Medulla oblongata (tissue), 1 donor: ENCODE data around the gene TPP2.

Experiments
- DNase-seq: peaks from one replicate; pipeline ENCODE4 v3.0.0-alpha.2; 2015; ENCODE audit errors: extremely low spot score

Gene TPP2

GRCh38 chr13:102657630-102658029 is 60.8 kb downstream of the TPP2 start:
- DNase-seq: no peak

- DNase-seq: no peak
Measured at GRCh38 chr13:102658660-102659059, 61.9 kb downstream of the TPP2 start.

GRCh38 chr13:102659168-102659713 is 62.5 kb downstream of the TPP2 start:
- no peak for DNase-seq

- no peak for DNase-seq
Measured at GRCh38 chr13:102667023-102667422, 70.2 kb downstream of the TPP2 start.

- DNase-seq: no peak
Measured at GRCh38 chr13:102667911-102668310, 71.1 kb downstream of the TPP2 start.

GRCh38 chr13:102670130-102670529 is 73.3 kb downstream of the TPP2 start:
- no peak for DNase-seq

- no peak for DNase-seq
Measured at GRCh38 chr13:102675115-102675514, 78.3 kb downstream of the TPP2 start.

- no peak for DNase-seq
Measured at GRCh38 chr13:102677122-102677521, 80.3 kb downstream of the TPP2 start.

- no peak for DNase-seq
Measured at GRCh38 chr13:102678339-102679107, 81.7 kb downstream of the TPP2 start.

GRCh38 chr13:102679449-102680132 is 82.8 kb downstream of the TPP2 start:
- DNase-seq: no peak

- DNase-seq: no peak
Measured at GRCh38 chr13:102680133-102680717, 83.4 kb downstream of the TPP2 start.

GRCh38 chr13:102680842-102681740 is 84.3 kb downstream of the TPP2 start:
- DNase-seq: peak; percentile 22

- DNase-seq: no peak
Measured at GRCh38 chr13:102682211-102682610, 85.4 kb downstream of the TPP2 start.

GRCh38 chr13:102682727-102683126 is 85.9 kb downstream of the TPP2 start:
- no peak for DNase-seq

- no peak for DNase-seq
Measured at GRCh38 chr13:102683637-102684036, 86.9 kb downstream of the TPP2 start.

- no peak for DNase-seq
Measured at GRCh38 chr13:102686024-102686423, 89.2 kb downstream of the TPP2 start.

GRCh38 chr13:102687520-102687919 is 90.7 kb downstream of the TPP2 start:
- no peak for DNase-seq

- no peak for DNase-seq
Measured at GRCh38 chr13:102688306-102688973, 91.7 kb downstream of the TPP2 start.

GRCh38 chr13:102690883-102691282 is 94.1 kb downstream of the TPP2 start:
- no peak for DNase-seq

- DNase-seq: no peak
Measured at GRCh38 chr13:102692491-102692826, 95.7 kb downstream of the TPP2 start.

GRCh38 chr13:102693250-102693649 is 96.5 kb downstream of the TPP2 start:
- DNase-seq: no peak
